Superior temporal gyrus (tissue), 1 donor: ENCODE results near the gene MICU1.
"Not testable (repeated sequence)": the region's sequence is repeated elsewhere in the genome, so short reads cannot be mapped to it uniquely, and the experiment has no call there.

ENCODE experiments used
- DNase-seq: peaks from one replicate; pipeline ENCODE4 v3.0.0-alpha.2; 2016; ENCODE audit errors: extremely low spot score

Gene MICU1

GRCh38 chr10:72625608-72626443 lies at the start of gene MICU1:
Gene MICU1 (minus strand): TSS chr10:72626079. CDS start chr10:72566793, 59,286 bp downstream.
- DNase-seq, result peak; percentile 97

- not testable (repeated sequence) for DNase-seq
Observed at GRCh38 chr10:72674174-72674573, 48.3 kb upstream of the MICU1 start.

GRCh38 chr10:72673280-72673679 lies 47.4 kb upstream of the MICU1 start:
- DNase-seq, result no peak

- no peak for DNase-seq
Observed at GRCh38 chr10:72667207-72667864, 41.5 kb upstream of the MICU1 start.

GRCh38 chr10:72665925-72666324 lies 40.0 kb upstream of the MICU1 start:
- no peak for DNase-seq

GRCh38 chr10:72663971-72664370 lies 38.1 kb upstream of the MICU1 start:
- no peak for DNase-seq

- DNase-seq, result no peak
Observed at GRCh38 chr10:72661431-72661830, 35.6 kb upstream of the MICU1 start.

- DNase-seq, result no peak
Observed at GRCh38 chr10:72660220-72660619, 34.3 kb upstream of the MICU1 start.

GRCh38 chr10:72659694-72660093 lies 33.8 kb upstream of the MICU1 start:
- DNase-seq, result no peak

GRCh38 chr10:72658696-72659400 lies 33.0 kb upstream of the MICU1 start:
- no peak for DNase-seq

- DNase-seq, result no peak
Observed at GRCh38 chr10:72654720-72655119, 28.8 kb upstream of the MICU1 start.

GRCh38 chr10:72653383-72654096 lies 27.7 kb upstream of the MICU1 start:
- DNase-seq, result no peak

- no peak for DNase-seq
Observed at GRCh38 chr10:72649291-72649690, 23.4 kb upstream of the MICU1 start.

- no peak for DNase-seq
Observed at GRCh38 chr10:72648301-72648700, 22.4 kb upstream of the MICU1 start.

- not testable (repeated sequence) for DNase-seq
Observed at GRCh38 chr10:72646971-72647370, 21.1 kb upstream of the MICU1 start.

GRCh38 chr10:72645263-72645858 lies 19.5 kb upstream of the MICU1 start:
- no peak for DNase-seq

GRCh38 chr10:72642318-72642717 lies 16.4 kb upstream of the MICU1 start:
- no peak for DNase-seq

- no peak for DNase-seq
Observed at GRCh38 chr10:72639441-72639873, 13.6 kb upstream of the MICU1 start.

- no peak for DNase-seq
Observed at GRCh38 chr10:72638586-72639440, 12.9 kb upstream of the MICU1 start.

GRCh38 chr10:72637398-72637857 lies 11.5 kb upstream of the MICU1 start:
- DNase-seq, result no peak
